Measurements from ENCODE around the gene METTL26. TPM values are rescaled to one million over a fixed set of nuclear protein-coding genes. Genes with fewer than 3 reads are reported as not detected.

The METTL26 gene
- total RNA-seq, 1 donor from 2014 or later, result 53.5 TPM

DNA sequence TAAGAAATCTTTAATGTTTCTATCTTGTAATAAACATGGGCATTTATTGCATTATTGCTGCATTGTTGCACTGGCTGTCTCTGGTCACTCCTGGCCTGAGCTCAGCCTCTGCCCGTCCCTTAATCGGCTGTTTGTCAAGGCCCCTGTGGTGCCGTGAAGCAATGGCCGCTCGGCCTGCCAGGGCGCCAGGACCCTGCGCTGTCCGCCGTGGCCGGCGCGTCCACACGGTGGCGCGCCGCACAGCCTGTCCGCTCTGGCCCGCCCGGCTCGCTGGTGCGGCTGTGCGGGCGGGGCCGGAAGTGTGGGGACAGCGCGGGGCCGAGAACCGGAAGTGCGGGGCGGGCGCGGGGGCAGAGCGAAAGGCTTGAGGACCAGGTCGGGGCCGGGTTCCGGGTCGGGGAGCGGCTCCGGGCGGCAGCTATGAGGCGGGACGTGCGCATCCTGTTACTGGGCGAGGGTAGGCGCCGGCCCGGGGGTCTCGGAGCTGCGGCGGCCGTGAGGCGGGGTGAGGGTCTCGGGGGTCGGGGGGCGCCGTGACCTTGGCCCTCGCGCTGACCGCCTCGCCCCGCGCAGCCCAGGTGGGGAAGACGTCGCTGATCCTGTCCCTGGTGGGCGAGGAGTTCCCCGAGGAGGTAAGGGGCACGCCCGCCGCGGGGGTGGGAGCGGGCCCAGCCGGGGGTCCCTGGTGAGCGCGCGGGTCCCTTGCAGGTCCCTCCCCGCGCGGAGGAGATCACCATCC, 31.8 kb upstream of the METTL26 start, which contains the start of gene RHOT2:
Gene RHOT2 (plus strand): TSS at position 353 of the 739 bp plus-strand sequence. CDS start 68 bp downstream, at position 421.
- Histone ChIP-seq H3K36me3 (peaks cover 33% of the 10 kb centered on the region), H3K4me3 (peak within 1 kb of the TSS; percentile 97), H3K4me1 (peaks cover 12% of the 10 kb centered on the region), H3K27ac (peak within 1 kb of the TSS; percentile 87), H3K9me3 (no peaks in the 10 kb centered on the region), H3K27me3 (no peaks in the 10 kb centered on the region)
- peak; percentile 96 for ATAC-seq
- TF ChIP-seq, protein P1, sequence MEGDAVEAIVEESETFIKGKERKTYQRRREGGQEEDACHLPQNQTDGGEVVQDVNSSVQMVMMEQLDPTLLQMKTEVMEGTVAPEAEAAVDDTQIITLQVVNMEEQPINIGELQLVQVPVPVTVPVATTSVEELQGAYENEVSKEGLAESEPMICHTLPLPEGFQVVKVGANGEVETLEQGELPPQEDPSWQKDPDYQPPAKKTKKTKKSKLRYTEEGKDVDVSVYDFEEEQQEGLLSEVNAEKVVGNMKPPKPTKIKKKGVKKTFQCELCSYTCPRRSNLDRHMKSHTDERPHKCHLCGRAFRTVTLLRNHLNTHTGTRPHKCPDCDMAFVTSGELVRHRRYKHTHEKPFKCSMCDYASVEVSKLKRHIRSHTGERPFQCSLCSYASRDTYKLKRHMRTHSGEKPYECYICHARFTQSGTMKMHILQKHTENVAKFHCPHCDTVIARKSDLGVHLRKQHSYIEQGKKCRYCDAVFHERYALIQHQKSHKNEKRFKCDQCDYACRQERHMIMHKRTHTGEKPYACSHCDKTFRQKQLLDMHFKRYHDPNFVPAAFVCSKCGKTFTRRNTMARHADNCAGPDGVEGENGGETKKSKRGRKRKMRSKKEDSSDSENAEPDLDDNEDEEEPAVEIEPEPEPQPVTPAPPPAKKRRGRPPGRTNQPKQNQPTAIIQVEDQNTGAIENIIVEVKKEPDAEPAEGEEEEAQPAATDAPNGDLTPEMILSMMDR (IDR thresholded peaks at IDR 0.05), result peak; percentile 84
- peak; percentile 97 for DNase-seq
- intact Hi-C loops (cut with DNase I), result no loop called here

DNA sequence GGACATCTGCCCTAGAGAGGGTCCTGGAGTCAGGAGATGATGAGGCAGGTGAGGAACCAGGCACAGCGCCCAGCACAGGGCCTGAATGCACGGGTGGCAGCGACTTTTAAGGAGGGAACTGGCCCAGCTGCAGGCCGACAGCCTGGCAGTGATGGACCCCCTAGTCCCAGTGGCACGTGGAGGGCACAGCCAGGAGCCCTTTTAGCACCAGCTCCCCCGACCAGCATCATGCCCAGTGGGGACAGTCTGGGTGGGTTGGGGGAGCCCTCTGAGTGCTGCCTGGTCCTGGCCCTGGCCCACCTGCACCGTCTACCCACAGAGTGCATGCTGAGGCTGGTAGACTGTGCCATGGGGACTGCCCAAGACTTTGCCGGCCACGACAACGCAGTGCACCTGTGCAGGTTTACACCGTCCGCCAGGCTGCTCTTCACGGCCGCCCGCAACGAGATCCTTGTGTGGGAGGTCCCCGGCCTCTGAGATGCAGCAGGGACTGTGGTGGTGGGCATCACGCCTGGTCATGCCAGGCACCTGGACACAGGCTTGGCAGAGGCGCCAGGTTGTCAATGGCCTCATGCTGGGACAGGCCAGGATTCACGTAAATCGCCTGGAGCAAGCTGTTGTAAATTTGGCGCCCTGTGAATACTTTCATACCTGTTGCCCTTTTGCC, 31.1 kb upstream of the METTL26 start:
- Histone ChIP-seq H3K4me1 (peaks cover 12% of the 10 kb centered on the region), H3K27ac (peak overlapping the region; percentile 87), H3K27me3 (no peaks in the 10 kb centered on the region), H3K36me3 (peaks cover 26% of the 10 kb centered on the region), H3K9me3 (no peaks in the 10 kb centered on the region), H3K4me3 (peak overlapping the region; percentile 97)
- TF ChIP-seq, protein P1 (IDR thresholded peaks at IDR 0.05), result no peak
- intact Hi-C loops (cut with DNase I), result no loop called here
- DNase-seq, result no peak
- no peak for ATAC-seq

DNA sequence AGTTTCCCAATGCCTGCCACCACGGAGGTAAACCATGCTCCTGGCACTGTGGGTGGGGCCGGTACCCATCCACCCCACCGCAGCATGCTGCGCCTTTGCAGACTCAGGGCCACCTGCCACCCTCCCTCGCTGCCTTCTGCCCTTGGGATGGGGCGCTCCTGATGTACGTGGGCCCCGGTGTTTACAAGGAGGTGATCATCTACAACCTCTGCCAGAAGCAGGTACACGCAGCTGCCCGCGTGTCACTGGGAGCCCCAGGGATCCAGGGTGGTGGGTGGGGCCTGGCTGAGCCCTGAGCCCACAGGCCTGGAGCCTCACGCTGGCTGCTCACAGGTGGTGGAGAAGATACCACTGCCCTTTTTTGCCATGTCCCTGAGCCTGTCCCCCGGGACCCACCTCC, 30.5 kb upstream of the METTL26 start:
- H3K4me3 ChIP-seq, result no peak overlapping the region
- H3K36me3 ChIP-seq, result peaks cover 19% of the 10 kb centered on the region
- intact Hi-C loops (cut with DNase I), result no loop called here
- H3K27ac ChIP-seq, result no peak overlapping the region
- no peak for DNase-seq
- TF ChIP-seq, protein P1 (IDR thresholded peaks at IDR 0.05), result no peak
- peaks cover 12% of the 10 kb centered on the region for H3K4me1 ChIP-seq
- no peaks in the 10 kb centered on the region for H3K27me3 ChIP-seq
- no peaks in the 10 kb centered on the region for H3K9me3 ChIP-seq
- no peak for ATAC-seq

DNA sequence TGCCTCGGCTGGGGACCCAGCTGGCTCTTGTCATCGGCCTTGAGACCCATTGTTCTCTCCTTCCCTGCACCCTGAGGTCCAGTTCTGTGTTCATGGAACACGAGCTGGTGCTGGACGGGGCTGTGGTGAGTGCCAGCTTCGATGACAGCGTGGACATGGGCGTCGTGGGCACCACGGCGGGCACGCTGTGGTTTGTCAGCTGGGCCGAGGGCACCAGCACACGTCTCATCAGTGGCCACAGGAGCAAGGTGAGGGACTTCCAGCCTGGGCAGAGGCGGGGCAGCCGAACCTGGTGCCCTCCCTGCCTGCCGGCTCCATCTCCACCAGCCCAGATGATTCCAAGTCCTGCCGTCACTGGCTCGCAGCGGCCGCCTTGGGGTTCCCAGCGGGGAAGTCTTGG, 26.5 kb upstream of the METTL26 start:
- TF ChIP-seq, protein P1 (IDR thresholded peaks at IDR 0.05), result no peak
- Histone ChIP-seq H3K4me3 (no peak overlapping the region), H3K27ac (no peak overlapping the region), H3K4me1 (peaks cover 9% of the 10 kb centered on the region), H3K27me3 (no peaks in the 10 kb centered on the region), H3K9me3 (no peaks in the 10 kb centered on the region), H3K36me3 (no peaks in the 10 kb centered on the region)
- DNase-seq (no peak), ATAC-seq (no peak)
- intact Hi-C loops (cut with DNase I), result no loop called here

DNA sequence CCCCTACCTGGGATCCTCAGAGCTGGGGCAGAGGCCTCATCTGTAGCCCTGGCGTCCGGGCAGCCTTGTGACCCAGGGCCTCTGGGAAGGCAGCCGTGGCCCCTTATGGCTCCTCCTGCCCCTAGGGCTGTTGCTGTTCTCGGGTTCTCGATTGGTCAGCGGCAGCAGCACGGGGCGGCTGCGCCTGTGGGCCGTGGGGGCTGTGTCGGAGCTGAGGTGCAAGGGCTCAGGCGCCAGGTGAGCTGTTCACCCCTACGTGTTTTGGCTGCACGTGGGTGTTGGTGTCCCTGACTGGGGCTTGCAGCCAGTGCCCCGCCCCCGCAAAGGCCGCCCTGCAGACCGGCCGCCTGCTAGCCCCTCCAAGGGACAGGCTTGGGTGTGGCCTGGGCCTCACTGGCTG, 26.0 kb upstream of the METTL26 start:
- Histone ChIP-seq H3K4me1 (peaks cover 4% of the 10 kb centered on the region), H3K27me3 (no peaks in the 10 kb centered on the region), H3K27ac (no peak overlapping the region), H3K36me3 (no peaks in the 10 kb centered on the region), H3K4me3 (no peak overlapping the region), H3K9me3 (no peaks in the 10 kb centered on the region)
- intact Hi-C loops (cut with DNase I), result no loop called here
- ATAC-seq (no peak), DNase-seq (no peak)
- TF ChIP-seq, protein P1 (IDR thresholded peaks at IDR 0.05), result no peak

All from upper lobe of right lung (tissue), 1 donor.